Progenitor cell of endocrine pancreas (in vitro differentiated cells): ENCODE results near the gene SPRY1. TPM values are rescaled to one million over a fixed set of nuclear protein-coding genes. Genes with fewer than 3 reads are reported as not detected.

Source experiments
- DNase-seq: peaks from one replicate; pipeline ENCODE4 v3.0.0; 2021; ENCODE audit warnings: low spot score; ENCODE audit not compliant: unreplicated experiment
- H3K27ac Mint-ChIP-seq: 2 replicates; pipeline ENCODE4 v1.8.0; 2021; ENCODE audit warnings: mild to moderate bottlenecking, moderate library complexity, mixed read lengths
- H3K27me3 Mint-ChIP-seq: 2 replicates; pipeline ENCODE4 v1.8.0; 2021; ENCODE audit warnings: mixed read lengths
- H3K36me3 Mint-ChIP-seq: 2 replicates; pipeline ENCODE4 v1.8.0; 2022; ENCODE audit warnings: mixed read lengths; ENCODE audit not compliant: insufficient read depth
- H3K4me1 Mint-ChIP-seq: 2 replicates; pipeline ENCODE4 v1.8.0; 2021; ENCODE audit warnings: low read depth, mixed read lengths
- H3K4me3 Mint-ChIP-seq: 2 replicates; pipeline ENCODE4 v1.8.0; 2021; ENCODE audit warnings: low read depth, mild to moderate bottlenecking, moderate library complexity, mixed read lengths
- H3K9me3 Mint-ChIP-seq: 2 replicates; pipeline ENCODE4 v1.8.0; 2021; ENCODE audit warnings: low read depth, mixed read lengths
- total RNA-seq: library from RNA; stranded (reverse); gene quantifications from 2 replicates; pipeline ENCODE4 v1.2.1, GENCODE V29; 2021
- TF ChIP-seq, protein P1 (sequence below): fragments of 200-600 bp; sonication (generic); IDR thresholded peaks from one replicate; pipeline ENCODE4 v1.5.0; 2021; ENCODE audit warnings: antibody characterized with exemption, mild to moderate bottlenecking; ENCODE audit not compliant: unreplicated experiment

The SPRY1 gene
- total RNA-seq, 1 donor from 2014 or later, result 52.0 TPM

DNA sequence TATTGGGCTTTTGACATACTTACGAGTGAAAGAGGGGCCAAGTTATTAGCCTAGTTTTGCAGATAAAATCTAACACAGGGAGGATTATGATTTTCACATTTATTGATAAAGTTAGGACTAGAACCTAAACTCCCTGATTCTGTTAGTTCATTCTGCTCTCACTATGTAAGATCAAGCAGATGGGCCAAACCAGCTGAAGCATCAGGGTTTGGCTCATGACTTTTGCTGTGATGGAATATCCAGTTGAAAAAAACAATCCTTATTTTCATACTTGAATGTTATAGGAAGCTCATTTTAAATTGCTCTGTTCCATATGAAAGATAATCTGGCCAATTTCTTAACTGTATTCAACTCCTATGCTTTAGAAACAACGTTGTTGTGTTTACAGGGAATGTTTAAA is 21.2 kb downstream of the SPRY1 start:
- peaks cover 3% of the 10 kb centered on the region for H3K9me3 Mint-ChIP-seq
- TF ChIP-seq, protein P1, sequence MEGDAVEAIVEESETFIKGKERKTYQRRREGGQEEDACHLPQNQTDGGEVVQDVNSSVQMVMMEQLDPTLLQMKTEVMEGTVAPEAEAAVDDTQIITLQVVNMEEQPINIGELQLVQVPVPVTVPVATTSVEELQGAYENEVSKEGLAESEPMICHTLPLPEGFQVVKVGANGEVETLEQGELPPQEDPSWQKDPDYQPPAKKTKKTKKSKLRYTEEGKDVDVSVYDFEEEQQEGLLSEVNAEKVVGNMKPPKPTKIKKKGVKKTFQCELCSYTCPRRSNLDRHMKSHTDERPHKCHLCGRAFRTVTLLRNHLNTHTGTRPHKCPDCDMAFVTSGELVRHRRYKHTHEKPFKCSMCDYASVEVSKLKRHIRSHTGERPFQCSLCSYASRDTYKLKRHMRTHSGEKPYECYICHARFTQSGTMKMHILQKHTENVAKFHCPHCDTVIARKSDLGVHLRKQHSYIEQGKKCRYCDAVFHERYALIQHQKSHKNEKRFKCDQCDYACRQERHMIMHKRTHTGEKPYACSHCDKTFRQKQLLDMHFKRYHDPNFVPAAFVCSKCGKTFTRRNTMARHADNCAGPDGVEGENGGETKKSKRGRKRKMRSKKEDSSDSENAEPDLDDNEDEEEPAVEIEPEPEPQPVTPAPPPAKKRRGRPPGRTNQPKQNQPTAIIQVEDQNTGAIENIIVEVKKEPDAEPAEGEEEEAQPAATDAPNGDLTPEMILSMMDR, result no peak
- H3K27ac Mint-ChIP-seq, result peak overlapping the region; percentile 83
- no peak for DNase-seq
- no peak overlapping the region for H3K4me3 Mint-ChIP-seq
- H3K36me3 Mint-ChIP-seq, result peaks cover 2% of the 10 kb centered on the region
- no peaks in the 10 kb centered on the region for H3K27me3 Mint-ChIP-seq
- peaks cover 58% of the 10 kb centered on the region for H3K4me1 Mint-ChIP-seq

DNA sequence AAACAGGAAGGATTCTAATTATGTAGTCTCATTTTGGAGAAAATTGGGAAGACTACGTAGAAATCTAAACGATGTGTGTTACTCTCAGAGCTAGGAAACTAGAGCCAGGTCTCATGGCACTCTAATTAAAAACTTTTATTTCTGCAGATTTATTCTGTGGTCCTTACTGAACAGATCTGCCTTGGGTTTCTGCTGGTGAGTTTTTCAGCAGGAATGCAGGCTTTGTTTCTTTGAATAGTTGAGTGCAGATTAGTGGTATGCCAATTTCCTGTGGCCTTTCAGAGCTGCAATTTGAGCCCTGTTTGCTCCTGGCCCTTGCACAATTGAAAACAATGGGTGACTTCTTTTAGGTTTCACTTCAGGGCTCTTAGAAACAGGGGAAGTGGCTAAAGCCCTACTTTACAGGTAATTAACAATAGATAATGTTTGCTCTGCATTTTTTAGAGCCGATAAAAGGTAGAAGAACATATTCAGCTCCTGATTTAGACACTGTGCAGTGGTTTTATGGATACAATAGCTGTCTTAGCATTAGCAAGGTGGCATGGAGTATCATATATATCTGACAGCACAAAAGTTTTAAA is 21.8 kb downstream of the SPRY1 start:
- peak overlapping the region; percentile 83 for H3K27ac Mint-ChIP-seq
- no peaks in the 10 kb centered on the region for H3K36me3 Mint-ChIP-seq
- no peaks in the 10 kb centered on the region for H3K9me3 Mint-ChIP-seq
- no peaks in the 10 kb centered on the region for H3K27me3 Mint-ChIP-seq
- H3K4me3 Mint-ChIP-seq, result no peak overlapping the region
- H3K4me1 Mint-ChIP-seq, result peaks cover 52% of the 10 kb centered on the region
- TF ChIP-seq, protein P1, result no peak
- DNase-seq, result no peak

DNA sequence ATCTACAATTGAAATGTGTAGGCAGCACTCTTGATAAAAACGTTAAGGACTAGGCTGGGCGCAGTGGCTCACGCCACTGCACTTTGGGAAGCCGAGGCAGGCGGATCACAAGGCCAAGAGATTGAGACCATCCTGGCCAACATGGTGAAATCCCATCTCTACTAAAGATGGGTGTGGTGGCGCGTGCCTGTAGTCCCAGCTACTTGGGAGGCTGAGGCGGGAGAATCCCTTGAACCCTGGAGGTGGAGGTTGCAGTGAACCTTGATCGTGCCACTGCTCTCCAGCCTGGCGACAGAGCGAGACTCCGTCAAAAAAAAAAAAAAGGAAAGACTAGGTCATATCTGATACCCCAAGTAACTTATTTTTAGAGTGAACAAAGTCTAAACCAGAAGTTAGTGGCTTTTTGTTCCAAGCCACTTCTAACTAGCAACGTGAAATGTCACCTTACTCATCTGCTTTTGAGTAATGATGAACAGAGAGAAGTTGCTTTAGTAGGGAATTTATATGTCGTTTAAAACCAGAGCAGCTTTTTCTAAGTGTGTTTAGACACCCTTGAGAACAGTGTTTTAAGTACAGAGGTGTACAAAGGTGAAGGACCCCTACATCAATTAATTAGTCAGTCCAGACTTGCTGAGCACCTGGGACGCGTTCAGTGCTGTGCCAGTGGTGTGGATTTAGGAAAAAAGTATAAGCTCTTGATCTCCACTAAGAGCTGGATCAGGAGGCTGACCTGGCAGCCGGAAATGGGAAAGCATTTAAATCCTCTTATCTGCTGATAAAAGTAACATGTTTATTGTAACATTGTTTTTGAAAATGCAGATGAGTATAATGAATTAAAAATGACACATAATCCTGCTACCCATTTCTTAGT is 23.5 kb downstream of the SPRY1 start:
- Mint-ChIP-seq H3K4me1 (peaks cover 49% of the 10 kb centered on the region), H3K4me3 (no peak overlapping the region), H3K9me3 (no peaks in the 10 kb centered on the region), H3K36me3 (no peaks in the 10 kb centered on the region), H3K27ac (peak overlapping the region; percentile 49), H3K27me3 (no peaks in the 10 kb centered on the region)
- DNase-seq, result no peak
- TF ChIP-seq, protein P1, result no peak

DNA sequence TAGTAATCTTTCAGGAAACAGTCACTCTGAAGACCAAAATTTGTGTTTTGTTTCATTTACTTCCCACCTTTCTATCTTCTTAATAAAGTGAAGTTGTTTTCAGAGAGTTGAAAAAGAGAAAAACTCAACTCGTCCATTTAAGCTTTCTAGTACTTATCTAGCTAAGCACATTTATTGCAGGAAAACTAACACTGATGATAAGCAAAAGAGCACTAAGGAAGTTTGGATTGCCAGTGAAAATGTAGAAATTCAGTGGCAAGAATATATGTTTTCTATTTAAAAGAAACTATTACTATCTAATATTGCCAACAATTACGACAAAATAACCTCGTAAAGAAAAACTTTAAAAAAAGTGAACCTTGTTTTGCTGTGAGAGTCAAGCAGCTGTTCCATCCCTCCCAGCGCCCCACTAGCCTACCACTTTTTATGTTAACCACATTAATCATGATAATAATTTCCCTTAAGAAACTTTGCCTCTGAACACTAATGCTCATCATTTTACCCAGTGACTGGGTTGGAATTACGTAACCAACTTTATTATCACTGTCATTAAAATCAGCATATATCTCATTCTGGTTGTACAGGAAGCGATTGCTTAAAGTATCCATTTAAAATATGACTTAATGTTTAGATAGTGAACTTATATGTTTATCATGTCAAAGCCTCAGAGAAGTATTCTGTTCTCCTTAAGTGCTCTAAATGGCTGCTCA is 24.8 kb downstream of the SPRY1 start:
- Mint-ChIP-seq H3K27me3 (no peaks in the 10 kb centered on the region), H3K4me3 (no peak overlapping the region), H3K9me3 (peaks cover 4% of the 10 kb centered on the region), H3K4me1 (peaks cover 42% of the 10 kb centered on the region), H3K27ac (peak overlapping the region; percentile 47), H3K36me3 (no peaks in the 10 kb centered on the region)
- DNase-seq, result no peak
- TF ChIP-seq, protein P1, result no peak
